WTC11 (cell line): ENCODE results near the gene TRIP13.

Experiments used
- CTCF ChIP-seq: fragments of 200-600 bp; IDR thresholded peaks from 2 replicates; pipeline ENCODE4 v1.8.0; 2022; ENCODE audit warnings: antibody characterized with exemption
- TF ChIP-seq, protein P1 (sequence below): sonication (generic); formaldehyde crosslinking; IDR thresholded peaks from 2 replicates; pipeline ENCODE4 v1.8.0; 2023; ENCODE audit warnings: missing genetic modification reagents

- TF ChIP-seq CTCF, result no peak
- TF ChIP-seq, protein P1, sequence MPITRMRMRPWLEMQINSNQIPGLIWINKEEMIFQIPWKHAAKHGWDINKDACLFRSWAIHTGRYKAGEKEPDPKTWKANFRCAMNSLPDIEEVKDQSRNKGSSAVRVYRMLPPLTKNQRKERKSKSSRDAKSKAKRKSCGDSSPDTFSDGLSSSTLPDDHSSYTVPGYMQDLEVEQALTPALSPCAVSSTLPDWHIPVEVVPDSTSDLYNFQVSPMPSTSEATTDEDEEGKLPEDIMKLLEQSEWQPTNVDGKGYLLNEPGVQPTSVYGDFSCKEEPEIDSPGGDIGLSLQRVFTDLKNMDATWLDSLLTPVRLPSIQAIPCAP (CRISPR knock-in tag), result no peak
Observed at GRCh38 chr5:893137-893506, 438 bp downstream of the TRIP13 start.
